GM12801 (cell line): ENCODE measurements around the gene IQCN.

Source experiments
- CTCF ChIP-seq: IDR thresholded peaks from one replicate; pipeline ENCODE4 v1.5.1; 2011; ENCODE audit warnings: control low read depth; ENCODE audit not compliant: insufficient read length; ENCODE audit errors: extremely low read depth

The IQCN gene

GRCh38 chr19:18293642-18294466 lies 19.6 kb upstream of the IQCN start:
- TF ChIP-seq CTCF, result no peak

DNA sequence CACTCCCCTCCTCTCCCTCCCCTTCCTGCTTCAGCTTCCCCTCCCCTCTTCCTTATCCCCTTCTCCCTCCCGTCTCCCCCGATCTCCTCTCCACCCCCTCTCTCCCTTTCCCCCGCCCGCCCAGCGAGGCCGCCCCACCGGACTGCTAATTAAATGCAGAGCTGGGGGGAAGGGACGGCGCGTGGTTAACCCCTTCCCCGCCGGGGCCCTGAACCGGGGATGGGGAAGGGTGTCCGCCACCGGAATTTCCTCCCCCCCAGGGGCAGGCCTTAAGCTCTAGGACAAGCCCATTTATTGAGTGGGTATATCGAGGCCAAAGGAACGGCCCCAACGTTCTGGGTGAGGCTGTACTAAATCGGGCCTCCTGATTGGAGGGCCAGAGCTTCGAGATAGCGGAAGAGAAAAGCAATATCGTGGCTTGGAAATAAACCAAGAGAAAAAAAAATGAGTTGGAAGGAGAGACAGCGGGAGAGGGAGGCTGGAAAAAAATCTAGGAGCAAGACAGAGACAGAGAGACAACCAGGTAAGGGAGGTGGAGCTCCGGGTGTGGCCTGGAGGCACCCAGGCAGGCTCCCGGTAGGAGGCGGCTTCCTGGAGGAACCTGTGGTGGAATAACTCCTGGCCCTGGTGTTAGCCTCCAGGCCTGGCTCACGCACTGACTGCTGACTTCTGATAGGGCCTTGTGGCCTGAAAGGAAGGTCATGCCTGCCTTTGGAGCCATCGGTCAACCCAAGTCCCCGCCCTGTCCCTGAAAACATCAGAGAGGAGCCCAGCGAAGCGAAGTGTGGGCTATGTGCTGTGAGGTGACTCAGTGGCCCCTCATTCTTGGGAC lies 18.8 kb upstream of the IQCN start:
- no peak for TF ChIP-seq CTCF

GRCh38 chr19:18292462-18292809 lies 18.2 kb upstream of the IQCN start:
- no peak for TF ChIP-seq CTCF

- no peak for TF ChIP-seq CTCF
Observed at GRCh38 chr19:18291590-18292461, 17.6 kb upstream of the IQCN start.

DNA sequence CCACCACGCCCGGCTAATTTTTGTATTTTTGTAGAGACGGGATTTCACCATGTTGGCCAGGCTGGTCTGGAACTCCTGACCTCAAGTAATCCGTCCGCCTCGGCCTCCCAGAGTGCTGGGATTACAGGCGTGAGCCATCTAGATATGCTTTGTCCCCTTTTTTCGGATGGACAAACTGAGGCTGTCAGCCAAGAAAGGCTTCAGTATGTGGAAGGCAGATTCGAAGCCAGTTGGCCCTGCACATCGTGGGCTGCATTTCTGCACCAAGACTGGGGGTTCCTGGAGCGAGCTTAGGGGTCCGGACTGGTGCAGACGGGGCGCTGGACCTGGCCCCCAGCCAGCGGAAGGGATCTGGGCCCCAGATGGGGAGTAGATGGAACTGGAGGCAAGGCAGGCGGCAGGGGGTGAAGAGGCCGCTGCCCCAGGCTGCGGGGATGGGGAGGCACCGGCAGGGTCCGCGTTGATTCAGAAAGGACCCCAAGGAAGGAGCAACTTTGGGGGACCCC lies 16.8 kb upstream of the IQCN start:
- no peak for TF ChIP-seq CTCF

- TF ChIP-seq CTCF, result no peak
Observed at GRCh38 chr19:18290302-18291018, 16.2 kb upstream of the IQCN start.
